ENCODE data around the gene PHETA1.

GRCh38 chr12:111409780-111410430 is 41.0 kb upstream of the PHETA1 start:
- TF ChIP-seq SMC3 (conservative IDR thresholded peaks at IDR 0.05; ENCODE audit: poor library complexity) (no peak), EZH2 (IDR thresholded peaks at IDR 0.05; ENCODE audit: borderline replicate concordance, insufficient read depth, low read length, poor library complexity, severe bottlenecking) (no peak), POLR2AphosphoS5 (IDR thresholded peaks at IDR 0.05) (no peak)
- TF ChIP-seq, protein P1, sequence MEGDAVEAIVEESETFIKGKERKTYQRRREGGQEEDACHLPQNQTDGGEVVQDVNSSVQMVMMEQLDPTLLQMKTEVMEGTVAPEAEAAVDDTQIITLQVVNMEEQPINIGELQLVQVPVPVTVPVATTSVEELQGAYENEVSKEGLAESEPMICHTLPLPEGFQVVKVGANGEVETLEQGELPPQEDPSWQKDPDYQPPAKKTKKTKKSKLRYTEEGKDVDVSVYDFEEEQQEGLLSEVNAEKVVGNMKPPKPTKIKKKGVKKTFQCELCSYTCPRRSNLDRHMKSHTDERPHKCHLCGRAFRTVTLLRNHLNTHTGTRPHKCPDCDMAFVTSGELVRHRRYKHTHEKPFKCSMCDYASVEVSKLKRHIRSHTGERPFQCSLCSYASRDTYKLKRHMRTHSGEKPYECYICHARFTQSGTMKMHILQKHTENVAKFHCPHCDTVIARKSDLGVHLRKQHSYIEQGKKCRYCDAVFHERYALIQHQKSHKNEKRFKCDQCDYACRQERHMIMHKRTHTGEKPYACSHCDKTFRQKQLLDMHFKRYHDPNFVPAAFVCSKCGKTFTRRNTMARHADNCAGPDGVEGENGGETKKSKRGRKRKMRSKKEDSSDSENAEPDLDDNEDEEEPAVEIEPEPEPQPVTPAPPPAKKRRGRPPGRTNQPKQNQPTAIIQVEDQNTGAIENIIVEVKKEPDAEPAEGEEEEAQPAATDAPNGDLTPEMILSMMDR (IDR thresholded peaks at IDR 0.05; ENCODE audit: poor library complexity, severe bottlenecking): no peak
